ENCODE measurements around the gene TMX4.

TMX4 gene

DNA sequence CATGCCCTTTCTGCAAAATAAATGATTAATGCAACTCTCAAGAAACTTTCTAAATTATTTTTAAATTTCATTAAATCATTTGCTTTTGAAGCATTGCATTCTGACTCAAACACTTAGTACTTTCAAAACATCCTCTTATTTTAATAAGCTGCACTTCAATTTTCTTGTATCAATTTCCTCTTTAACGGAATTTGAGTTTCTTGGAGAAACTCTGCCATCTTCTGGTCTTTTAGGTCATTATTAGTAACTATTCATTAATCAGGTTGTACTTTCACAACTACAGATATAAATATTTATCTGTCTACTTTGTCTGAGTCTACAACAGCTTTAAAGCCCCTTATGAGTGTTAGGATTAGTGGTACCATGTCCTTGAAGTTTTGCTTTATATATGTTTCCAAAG lies 30.2 kb downstream of the TMX4 start:
- DNase-seq, result peak in 2 of 3 donors; percentile 13 to 25
- Histone ChIP-seq H3K27me3 (replicated peaks in 2 of 5; ENCODE audit: control insufficient read depth in 4 of 5, insufficient read depth in 5 of 5, low read length in 4 of 5) (no peaks in the 10 kb centered on the region), H3K4me1 (ENCODE audit: control extremely low read depth in 1 of 4, control insufficient read depth in 4 of 4, insufficient read depth in 4 of 4, low read length in 3 of 4) (peaks cover 0 to 3% (median 0%) of the 10 kb centered on the region in 4 experiments), H3K27ac (ENCODE audit: insufficient read depth in 1 of 2, low read depth in 1 of 2, low read length in 2 of 2, poor library complexity in 1 of 2, severe bottlenecking in 2 of 2) (no peak overlapping the region), H3K9me3 (ENCODE audit: control extremely low read depth in 1 of 5, control insufficient read depth in 4 of 5, insufficient read depth in 2 of 5, low read depth in 1 of 5, low read length in 4 of 5) (peaks cover 0 to 11% (median 3%) of the 10 kb centered on the region in 5 experiments), H3K4me3 (ENCODE audit: control insufficient read depth in 1 of 7, extremely low read depth in 1 of 7, insufficient read depth in 4 of 7, low read depth in 2 of 7, low read length in 6 of 7) (no peak overlapping the region), H3K36me3 (ENCODE audit: control insufficient read depth in 4 of 4, insufficient read depth in 4 of 4, low read length in 3 of 4) (peaks cover 6 to 25% (median 14%) of the 10 kb centered on the region in 4 experiments)
- CTCF ChIA-PET, result interaction anchor here (0.8 to 3.3 kb wide), 6 partner anchors 11 to 732 kb away, joined by 3 to 19 read pairs (median 6); no protein-coding TSS in a partner anchor
- WGBS (ENCODE audit: insufficient coverage), result no CpG with 5 or more reads among the region's 1 CpG
- POLR2A ChIA-PET, result no interaction called here

DNA sequence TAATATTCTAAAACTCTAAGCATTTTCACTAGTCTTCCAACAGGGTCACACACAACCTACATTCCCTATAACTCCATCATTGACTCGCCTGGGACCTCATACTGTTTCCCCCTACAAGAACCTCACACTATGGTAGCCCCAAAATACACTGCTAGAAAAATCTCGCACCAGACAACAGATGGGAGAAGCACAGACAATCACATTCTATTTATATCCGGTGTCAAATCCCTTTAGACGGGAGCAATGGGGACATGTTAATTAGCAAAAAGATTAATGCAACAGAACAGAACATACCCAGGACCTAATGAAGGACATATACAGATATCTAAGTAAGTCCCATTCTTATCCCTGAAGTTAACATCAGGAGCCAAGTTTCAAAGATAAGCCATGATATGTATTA lies 33.6 kb downstream of the TMX4 start:
- ChIA-PET CTCF (no interaction called here), POLR2A (no interaction called here)
- DNase-seq, result no peak

DNA sequence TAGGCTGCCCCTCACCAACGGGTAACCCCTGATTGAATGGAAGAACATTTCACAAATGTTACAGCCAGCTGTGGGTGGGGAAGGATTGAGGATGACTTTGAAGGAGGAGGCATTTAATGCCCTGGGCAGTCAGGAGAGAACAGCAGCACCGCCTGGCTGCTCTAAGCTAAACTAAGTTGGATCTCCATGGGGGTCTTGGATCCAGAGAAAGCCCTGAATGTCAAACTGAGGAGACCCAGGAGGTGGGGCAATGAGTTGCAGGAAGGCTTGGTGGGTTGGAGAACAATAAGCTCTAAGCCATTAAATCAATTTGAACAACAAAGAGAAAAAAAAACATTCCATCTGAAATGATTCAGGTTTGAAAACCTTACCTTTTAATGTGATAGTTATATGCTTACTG lies 35.4 kb downstream of the TMX4 start:
- H3K4me3 ChIP-seq (ENCODE audit: control insufficient read depth in 1 of 7, extremely low read depth in 1 of 7, insufficient read depth in 4 of 7, low read depth in 2 of 7, low read length in 6 of 7), result no peak overlapping the region
- peaks cover 0 to 4% (median 0%) of the 10 kb centered on the region in 4 experiments for H3K4me1 ChIP-seq (ENCODE audit: control extremely low read depth in 1 of 4, control insufficient read depth in 4 of 4, insufficient read depth in 4 of 4, low read length in 3 of 4)
- peaks cover 2 to 38% (median 18%) of the 10 kb centered on the region in 4 experiments for H3K36me3 ChIP-seq (ENCODE audit: control insufficient read depth in 4 of 4, insufficient read depth in 4 of 4, low read length in 3 of 4)
- WGBS (ENCODE audit: insufficient coverage), result 100% methylated on average over 1 of the region's 2 CpGs
- CTCF ChIA-PET, result interaction anchor here (1.1 to 6.4 kb wide), 2 partner anchors 36 to 738 kb away, joined by 3 to 73 read pairs; no protein-coding TSS in a partner anchor
- DNase-seq, result no peak
- no peaks in the 10 kb centered on the region for H3K9me3 ChIP-seq (ENCODE audit: control extremely low read depth in 1 of 5, control insufficient read depth in 4 of 5, insufficient read depth in 2 of 5, low read depth in 1 of 5, low read length in 4 of 5)
- POLR2A ChIA-PET, result interaction anchor here (0.7 kb wide), 1 partner anchor 17 kb away, joined by 3 read pairs; no protein-coding TSS in a partner anchor
- no peaks in the 10 kb centered on the region for H3K27me3 ChIP-seq (replicated peaks in 2 of 5; ENCODE audit: control insufficient read depth in 4 of 5, insufficient read depth in 5 of 5, low read length in 4 of 5)
- H3K27ac ChIP-seq (ENCODE audit: insufficient read depth in 1 of 2, low read depth in 1 of 2, low read length in 2 of 2, poor library complexity in 1 of 2, severe bottlenecking in 2 of 2), result no peak overlapping the region

More for the DNA sequence above, 33.6 kb downstream of the TMX4 start:
- 100% methylated on average over 3 of the region's 4 CpGs for WGBS (ENCODE audit: insufficient coverage)
- no peaks in the 10 kb centered on the region for H3K9me3 ChIP-seq (ENCODE audit: control extremely low read depth in 1 of 5, control insufficient read depth in 4 of 5, insufficient read depth in 2 of 5, low read depth in 1 of 5, low read length in 4 of 5)
- H3K27me3 ChIP-seq (replicated peaks in 2 of 5; ENCODE audit: control insufficient read depth in 4 of 5, insufficient read depth in 5 of 5, low read length in 4 of 5), result no peaks in the 10 kb centered on the region
- no peak overlapping the region for H3K4me3 ChIP-seq (ENCODE audit: control insufficient read depth in 1 of 7, extremely low read depth in 1 of 7, insufficient read depth in 4 of 7, low read depth in 2 of 7, low read length in 6 of 7)
- peaks cover 2 to 38% (median 14%) of the 10 kb centered on the region in 4 experiments for H3K36me3 ChIP-seq (ENCODE audit: control insufficient read depth in 4 of 4, insufficient read depth in 4 of 4, low read length in 3 of 4)
- no peak overlapping the region for H3K27ac ChIP-seq (ENCODE audit: insufficient read depth in 1 of 2, low read depth in 1 of 2, low read length in 2 of 2, poor library complexity in 1 of 2, severe bottlenecking in 2 of 2)
- peaks cover 0 to 3% (median 0%) of the 10 kb centered on the region in 4 experiments for H3K4me1 ChIP-seq (ENCODE audit: control extremely low read depth in 1 of 4, control insufficient read depth in 4 of 4, insufficient read depth in 4 of 4, low read length in 3 of 4)

DNA sequence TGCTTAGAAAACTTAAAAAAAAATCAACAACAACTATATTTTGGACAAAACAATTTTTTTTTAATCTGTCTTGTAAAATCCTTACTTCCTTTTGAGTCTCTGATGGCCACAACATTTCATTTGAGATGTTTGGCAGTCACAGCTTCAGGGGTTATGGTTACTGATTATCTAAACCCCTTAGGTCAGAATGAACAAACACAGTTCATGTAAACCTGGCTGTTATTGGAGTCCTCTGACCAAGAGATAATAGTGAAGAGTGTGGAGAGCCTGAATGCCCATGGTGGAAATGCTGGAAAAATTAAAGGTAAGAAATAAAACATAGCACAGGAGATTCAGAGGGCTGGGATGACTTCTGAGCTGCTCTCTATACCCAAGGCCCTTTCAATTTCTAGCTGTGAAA lies 38.2 kb downstream of the TMX4 start:
- Histone ChIP-seq H3K27ac (ENCODE audit: insufficient read depth in 1 of 2, low read depth in 1 of 2, low read length in 2 of 2, poor library complexity in 1 of 2, severe bottlenecking in 2 of 2) (no peak overlapping the region), H3K27me3 (replicated peaks in 2 of 5; ENCODE audit: control insufficient read depth in 4 of 5, insufficient read depth in 5 of 5, low read length in 4 of 5) (no peaks in the 10 kb centered on the region), H3K9me3 (ENCODE audit: control extremely low read depth in 1 of 5, control insufficient read depth in 4 of 5, insufficient read depth in 2 of 5, low read depth in 1 of 5, low read length in 4 of 5) (no peaks in the 10 kb centered on the region), H3K4me1 (ENCODE audit: control extremely low read depth in 1 of 4, control insufficient read depth in 4 of 4, insufficient read depth in 4 of 4, low read length in 3 of 4) (peaks cover 0 to 2% (median 0%) of the 10 kb centered on the region in 4 experiments), H3K36me3 (ENCODE audit: control insufficient read depth in 4 of 4, insufficient read depth in 4 of 4, low read length in 3 of 4) (peaks cover 0 to 36% (median 20%) of the 10 kb centered on the region in 4 experiments), H3K4me3 (ENCODE audit: control insufficient read depth in 1 of 7, extremely low read depth in 1 of 7, insufficient read depth in 4 of 7, low read depth in 2 of 7, low read length in 6 of 7) (no peak overlapping the region)
- CTCF ChIA-PET, result interaction anchor here (1.5 to 6.4 kb wide), 2 partner anchors 736 to 740 kb away, joined by 3 to 73 read pairs; no protein-coding TSS in a partner anchor
- POLR2A ChIA-PET, result no interaction called here
- DNase-seq, result no peak

DNA sequence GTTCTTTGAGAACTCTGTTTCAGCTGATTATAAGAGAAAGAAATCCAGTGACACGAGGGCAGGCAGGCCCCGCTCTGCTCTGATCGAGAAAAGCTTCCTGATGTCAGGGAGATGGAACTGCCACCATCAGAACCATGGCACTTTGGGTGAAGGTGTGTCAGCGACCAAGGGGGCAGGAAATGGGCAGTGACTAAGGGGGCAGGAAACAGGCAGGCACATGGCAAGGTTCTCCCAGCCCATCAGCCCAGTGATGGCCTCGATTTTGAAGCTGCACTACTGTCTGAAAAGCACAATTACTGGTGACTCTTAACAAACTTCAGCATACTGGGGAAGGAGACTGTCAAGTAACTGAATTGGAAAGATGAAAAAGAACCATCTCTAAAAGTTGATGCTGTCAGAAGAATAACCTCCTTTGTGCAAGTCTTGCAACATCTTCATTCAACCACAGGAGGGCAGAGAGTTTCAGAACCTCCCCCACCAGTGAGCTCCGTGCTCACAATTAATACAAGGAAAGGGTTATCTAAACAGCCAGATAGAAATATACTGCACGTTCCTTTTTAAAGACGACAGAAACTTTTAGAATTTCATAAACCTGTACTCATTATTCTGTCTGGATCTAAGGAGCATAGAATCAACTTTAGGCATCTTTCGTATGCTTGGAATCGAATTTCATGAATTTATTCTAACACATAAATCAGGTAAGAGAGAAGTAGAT lies 39.1 kb downstream of the TMX4 start:
- peaks cover 0 to 2% (median 0%) of the 10 kb centered on the region in 4 experiments for H3K4me1 ChIP-seq (ENCODE audit: control extremely low read depth in 1 of 4, control insufficient read depth in 4 of 4, insufficient read depth in 4 of 4, low read length in 3 of 4)
- ChIA-PET POLR2A (no interaction called here), CTCF (interaction anchor here (0.8 to 6.4 kb wide), 7 partner anchors 9 to 741 kb away, joined by 3 to 73 read pairs (median 4); no protein-coding TSS in a partner anchor)
- H3K27me3 ChIP-seq (replicated peaks in 2 of 5; ENCODE audit: control insufficient read depth in 4 of 5, insufficient read depth in 5 of 5, low read length in 4 of 5), result no peaks in the 10 kb centered on the region
- no peak overlapping the region for H3K4me3 ChIP-seq (ENCODE audit: control insufficient read depth in 1 of 7, extremely low read depth in 1 of 7, insufficient read depth in 4 of 7, low read depth in 2 of 7, low read length in 6 of 7)
- WGBS (ENCODE audit: insufficient coverage), result 67% methylated on average over 5 of the region's 10 CpGs
- H3K27ac ChIP-seq (ENCODE audit: insufficient read depth in 1 of 2, low read depth in 1 of 2, low read length in 2 of 2, poor library complexity in 1 of 2, severe bottlenecking in 2 of 2), result no peak overlapping the region
- peaks cover 0 to 30% (median 17%) of the 10 kb centered on the region in 4 experiments for H3K36me3 ChIP-seq (ENCODE audit: control insufficient read depth in 4 of 4, insufficient read depth in 4 of 4, low read length in 3 of 4)
- DNase-seq, result peak; percentile 39 to 72 (median 66)
- no peaks in the 10 kb centered on the region for H3K9me3 ChIP-seq (ENCODE audit: control extremely low read depth in 1 of 5, control insufficient read depth in 4 of 5, insufficient read depth in 2 of 5, low read depth in 1 of 5, low read length in 4 of 5)

DNA sequence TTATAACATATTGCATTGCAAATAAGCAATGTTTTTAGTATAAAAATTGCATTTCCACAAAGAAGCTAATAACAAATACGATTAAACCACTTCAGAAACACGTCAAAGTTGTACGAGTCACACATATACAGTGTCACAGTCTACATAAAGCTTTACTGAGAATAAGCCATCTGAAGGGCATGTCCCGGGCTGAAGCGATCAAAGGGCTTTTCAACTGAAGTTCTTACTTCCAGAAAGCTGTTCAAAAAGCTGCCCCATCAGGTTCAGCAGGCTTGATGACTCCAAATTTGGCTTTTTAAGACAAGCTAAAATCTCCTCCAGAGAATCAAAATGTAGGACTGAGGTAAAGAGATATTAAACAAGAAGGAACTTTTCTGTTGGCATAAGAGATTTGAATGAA lies 41.9 kb downstream of the TMX4 start:
- H3K4me1 ChIP-seq (ENCODE audit: control extremely low read depth in 1 of 4, control insufficient read depth in 4 of 4, insufficient read depth in 4 of 4, low read length in 3 of 4), result peaks cover 0 to 2% (median 0%) of the 10 kb centered on the region in 4 experiments
- ChIA-PET CTCF (interaction anchor here (0.8 to 1.6 kb wide), 6 partner anchors 25 to 751 kb away, joined by 3 to 5 read pairs (median 3); no protein-coding TSS in a partner anchor), POLR2A (no interaction called here)
- WGBS (ENCODE audit: insufficient coverage), result 100% methylated on average over 5 of the region's 5 CpGs
- no peak overlapping the region for H3K4me3 ChIP-seq (ENCODE audit: control insufficient read depth in 1 of 7, extremely low read depth in 1 of 7, insufficient read depth in 4 of 7, low read depth in 2 of 7, low read length in 6 of 7)
- H3K27ac ChIP-seq (ENCODE audit: insufficient read depth in 1 of 2, low read depth in 1 of 2, low read length in 2 of 2, poor library complexity in 1 of 2, severe bottlenecking in 2 of 2), result no peak overlapping the region
- no peaks in the 10 kb centered on the region for H3K27me3 ChIP-seq (replicated peaks in 2 of 5; ENCODE audit: control insufficient read depth in 4 of 5, insufficient read depth in 5 of 5, low read length in 4 of 5)
- H3K36me3 ChIP-seq (ENCODE audit: control insufficient read depth in 4 of 4, insufficient read depth in 4 of 4, low read length in 3 of 4), result peaks cover 0 to 25% (median 10%) of the 10 kb centered on the region in 4 experiments
- no peaks in the 10 kb centered on the region for H3K9me3 ChIP-seq (ENCODE audit: control extremely low read depth in 1 of 5, control insufficient read depth in 4 of 5, insufficient read depth in 2 of 5, low read depth in 1 of 5, low read length in 4 of 5)
- no peak for DNase-seq
